Stimulated activated CD8-positive, alpha-beta memory T cell treated with anti-CD3 and anti-CD28 coated beads, Interleukin-4, amount 100 ng/mL, for 48 hours (primary cell): ENCODE results near the gene PAGR1.
"Not testable (repeated sequence)": the region's sequence is repeated elsewhere in the genome, so short reads cannot be mapped to it uniquely, and the experiment has no call there.

ENCODE experiments used
- DNase-seq: peaks from one replicate; pipeline ENCODE4 v3.0.0-alpha.2; 2020

The PAGR1 gene

GRCh38 chr16:29815793-29816693 lies at the start of gene PAGR1:
TSS of gene PAGR1 (plus strand) at chr16:29816152. CDS start at chr16:29816526, 374 bp downstream.
- DNase-seq = peak; percentile 99

GRCh38 chr16:29766571-29766970 lies 49.4 kb upstream of the PAGR1 start:
- DNase-seq = no peak

GRCh38 chr16:29767062-29767461 lies 48.9 kb upstream of the PAGR1 start:
- DNase-seq = no peak

DNA sequence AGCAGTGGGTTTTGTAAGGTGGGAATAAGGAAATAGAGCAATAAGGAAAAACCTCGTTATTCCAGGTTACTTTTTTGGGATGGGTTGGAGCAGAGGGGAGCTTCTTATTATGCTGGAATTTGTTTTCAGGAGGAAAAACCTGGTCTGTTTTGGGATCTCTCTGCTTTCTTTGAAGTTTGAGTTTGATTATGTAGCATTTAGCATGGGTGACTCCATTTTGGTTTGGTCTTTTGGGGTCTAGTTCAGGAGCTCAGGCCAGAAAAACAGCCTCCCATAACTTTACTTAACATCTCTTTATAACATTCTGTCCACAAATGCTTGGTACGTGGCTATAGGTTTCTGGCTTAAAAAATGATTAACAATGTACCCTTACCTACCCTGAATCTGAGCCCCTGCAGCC lies 46.4 kb upstream of the PAGR1 start:
- no peak for DNase-seq

DNA sequence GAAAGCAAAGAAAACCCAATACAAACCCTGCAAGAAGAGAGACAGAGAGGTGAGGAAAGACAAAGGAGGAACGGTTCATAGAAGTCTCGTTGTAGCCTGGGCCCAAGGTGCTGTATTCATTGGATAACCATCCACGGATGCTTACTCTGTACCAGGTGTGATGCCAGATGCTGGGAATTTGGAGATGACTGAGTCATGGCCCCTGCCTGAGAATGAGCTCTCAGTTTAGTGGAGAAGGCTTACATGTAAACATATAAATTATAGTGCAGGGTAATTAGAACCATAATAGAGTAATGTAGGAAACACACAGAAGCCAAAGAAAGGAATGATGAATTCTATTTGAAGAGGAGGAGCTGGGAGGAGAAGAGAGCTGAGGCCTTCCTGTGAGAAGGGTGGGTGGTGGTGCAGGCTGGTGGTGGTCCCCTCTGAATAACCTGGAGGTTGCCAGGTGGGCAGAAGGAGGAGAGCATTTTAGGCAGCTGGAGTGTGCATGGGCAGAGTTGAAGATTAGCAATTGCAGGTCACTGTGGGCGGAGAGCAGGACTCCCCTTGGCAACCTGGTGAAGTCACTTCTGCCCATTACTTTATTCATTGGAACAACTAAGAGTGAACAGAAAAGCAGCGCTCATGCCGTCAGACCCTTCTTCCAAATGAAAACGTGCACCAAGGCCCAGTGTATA lies 45.6 kb upstream of the PAGR1 start:
- no peak for DNase-seq

DNA sequence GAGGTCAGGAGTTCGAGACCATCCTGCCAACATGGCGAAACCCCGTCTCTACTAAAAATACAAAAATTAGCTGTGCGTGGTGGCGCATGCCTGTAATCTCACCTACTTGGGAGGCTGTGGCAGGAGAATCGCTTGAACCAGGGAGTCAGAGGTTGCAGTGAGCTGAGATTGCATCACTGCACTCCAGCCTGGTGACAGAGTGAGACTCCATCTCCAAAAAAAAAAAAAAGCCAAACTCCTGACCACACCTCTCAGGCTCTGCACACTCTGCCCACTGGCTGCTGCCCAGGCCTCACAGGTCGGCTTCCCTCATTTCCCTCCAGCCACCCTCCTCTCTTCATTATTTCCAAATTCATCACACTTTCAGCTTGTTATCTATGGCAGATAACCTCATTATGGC lies 43.6 kb upstream of the PAGR1 start:
- not testable (repeated sequence) for DNase-seq

- DNase-seq = no peak
Measured at GRCh38 chr16:29774730-29775129, 41.2 kb upstream of the PAGR1 start.

- no peak for DNase-seq
Measured at GRCh38 chr16:29775742-29776408, 40.1 kb upstream of the PAGR1 start.

DNA sequence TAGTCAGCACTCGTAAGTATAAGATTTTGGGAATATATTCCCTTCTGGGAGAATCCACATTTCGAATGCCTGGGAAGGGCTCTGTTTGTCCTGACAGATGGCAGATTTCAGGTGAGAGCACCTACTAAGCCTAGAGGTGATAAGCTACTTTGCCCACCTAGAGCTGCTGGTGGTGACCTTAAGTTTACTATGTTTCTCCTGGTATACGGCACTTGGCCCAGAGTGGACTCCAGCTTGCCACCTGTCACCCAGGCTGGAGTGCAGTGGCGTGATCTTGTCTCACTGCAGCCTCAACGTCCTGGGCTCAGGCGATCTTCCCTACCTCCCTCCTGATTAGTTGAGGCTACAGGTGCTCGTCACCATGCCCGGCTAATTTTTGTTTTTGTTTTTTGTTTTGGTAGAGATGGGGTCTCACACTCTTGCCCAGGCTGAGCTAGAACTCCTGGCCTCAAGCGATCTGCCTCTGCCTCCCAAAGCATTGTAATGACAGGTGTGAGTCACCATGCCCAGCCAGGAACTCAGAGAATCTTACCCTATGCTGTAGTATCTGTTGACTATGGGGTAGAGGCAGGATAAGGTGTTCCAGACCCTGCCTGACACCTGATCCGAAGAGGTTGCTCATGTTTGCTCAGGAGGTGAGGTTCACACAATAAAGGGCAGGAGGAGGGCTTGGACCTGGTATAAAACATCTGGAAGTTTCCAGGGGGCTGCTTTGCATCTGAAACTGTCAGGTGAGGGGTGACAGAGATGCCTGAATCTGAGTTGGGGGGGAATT lies 38.2 kb upstream of the PAGR1 start, which contains the start of gene ZG16:
Gene ZG16, plus strand, starts transcription at position 681 of the 775 bp plus-strand sequence. CDS start 1,011 bp downstream, outside the sequence.
- no peak for DNase-seq

GRCh38 chr16:29779474-29779873 lies 36.5 kb upstream of the PAGR1 start:
- no peak for DNase-seq

- DNase-seq = not testable (repeated sequence)
Measured at GRCh38 chr16:29783094-29783953, 32.6 kb upstream of the PAGR1 start.

DNA sequence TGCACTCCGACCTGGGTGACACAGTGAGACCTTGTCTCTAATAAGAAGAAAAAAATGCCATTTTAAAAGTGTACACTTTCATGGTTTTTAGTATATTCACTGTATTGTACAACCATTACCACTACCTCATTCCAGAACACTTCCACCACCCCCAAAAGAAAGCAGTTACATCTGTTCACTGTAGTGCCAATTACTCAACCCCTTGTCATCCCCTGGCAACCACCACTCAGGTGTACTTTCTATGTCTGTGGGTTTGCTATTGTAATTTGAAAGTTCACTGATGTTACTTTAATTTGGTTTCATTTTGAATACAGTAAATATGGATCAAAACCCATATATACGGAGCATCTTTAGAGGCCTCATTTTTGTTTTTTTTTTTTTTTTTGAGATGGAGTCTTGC lies 31.8 kb upstream of the PAGR1 start:
- no peak for DNase-seq

GRCh38 chr16:29784901-29785500 lies 31.0 kb upstream of the PAGR1 start:
- peak; percentile 86 for DNase-seq

- DNase-seq = not testable (repeated sequence)
Measured at GRCh38 chr16:29787155-29787554, 28.8 kb upstream of the PAGR1 start.

DNA sequence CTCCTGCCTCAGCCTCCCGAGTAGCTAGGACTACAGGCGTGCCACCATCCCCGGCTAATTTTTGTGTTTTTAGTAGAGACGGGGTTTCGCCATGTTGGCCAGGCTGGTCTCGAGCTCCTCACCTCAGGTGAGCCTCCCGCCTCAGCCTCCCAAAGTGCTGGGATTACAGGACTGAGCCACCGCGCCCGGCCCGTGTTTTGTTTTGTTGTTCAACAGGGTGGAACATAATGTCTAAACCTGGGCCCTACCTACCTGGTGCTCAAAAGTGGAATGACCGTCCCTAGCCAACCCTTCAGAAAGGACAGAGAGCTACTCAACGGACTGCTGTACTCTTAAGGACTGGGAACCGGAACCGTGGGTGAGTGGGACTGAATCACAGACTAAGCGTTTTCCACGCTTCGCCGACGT lies 26.2 kb upstream of the PAGR1 start:
- DNase-seq = no peak

DNA sequence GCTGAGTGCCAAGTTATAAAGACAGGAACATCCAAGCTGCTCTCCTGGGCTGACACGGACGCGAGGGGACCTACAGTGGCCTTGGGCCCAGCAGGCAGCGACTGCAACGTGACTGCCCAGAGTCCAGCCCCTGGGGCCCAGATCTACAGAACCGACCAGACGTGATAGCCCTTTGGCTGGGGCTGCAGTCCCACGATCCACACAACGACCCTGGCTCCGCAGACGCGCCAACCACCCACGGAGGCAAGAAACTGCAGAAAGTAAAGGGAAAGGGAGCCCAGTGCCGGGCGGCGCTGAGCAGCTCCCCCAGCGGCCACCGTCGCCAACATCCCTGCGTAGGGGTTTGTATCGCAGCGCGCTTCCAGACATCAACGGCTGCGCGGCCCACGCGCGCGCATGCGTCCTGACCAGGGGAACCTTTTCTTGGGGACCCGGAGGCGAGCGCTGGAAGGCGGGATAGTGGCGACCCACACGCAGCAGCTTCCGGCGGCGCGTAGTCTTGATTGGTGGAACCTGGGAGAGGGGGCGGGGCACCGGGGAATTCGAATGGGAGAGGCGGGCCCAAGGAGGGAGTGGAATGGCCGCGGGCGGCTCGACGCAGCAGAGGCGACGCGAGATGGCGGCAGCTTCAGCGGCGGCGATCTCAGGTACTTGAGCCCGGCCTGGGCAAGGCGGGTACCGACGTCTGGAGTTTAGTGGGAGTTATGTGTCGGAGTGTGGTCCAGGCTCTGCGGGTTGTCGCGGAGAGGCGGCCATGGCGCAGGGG lies 25.6 kb upstream of the PAGR1 start, which contains the start of gene KIF22:
Gene KIF22, plus strand, starts transcription at position 569 of the 766 bp plus-strand sequence. Its CDS starts 9 bp downstream, at position 578.
- peak; percentile 100 for DNase-seq

- DNase-seq = no peak
Measured at GRCh38 chr16:29790949-29791844, 24.8 kb upstream of the PAGR1 start.

- DNase-seq = no peak
Measured at GRCh38 chr16:29791845-29792807, 23.8 kb upstream of the PAGR1 start.
